ENCODE measurements around the gene P4HB. TPM values are rescaled to one million over a fixed set of nuclear protein-coding genes. Genes with fewer than 3 reads are reported as not detected.

P4HB gene
- total RNA-seq, 4 donors from 2014 or later = 685 to 999 (median 839) TPM

GRCh38 chr17:81888988-81889595, 28.8 kb upstream of the P4HB start:
- 91% methylated on average over 16 of the region's 16 CpGs for WGBS, 2 donors
- DNase-seq (ENCODE audit: low spot score in 2 of 2) = no peak
- TF ChIP-seq POLR2A (IDR thresholded peaks at IDR 0.05) (no peak), CTCF (IDR thresholded peaks at IDR 0.05) (no peak)
- intact Hi-C loops (cut with DNase I; ENCODE audit: low total_unique reads) = no loop called here
- no peak overlapping the region for H3K4me3 ChIP-seq (ENCODE audit: low read depth, poor library complexity, severe bottlenecking)

- WGBS, 2 donors = 93 to 95% methylated on average over 44 of the region's 44 CpGs
- intact Hi-C loops (cut with DNase I; ENCODE audit: low total_unique reads) = no loop called here
- no peak for DNase-seq (ENCODE audit: low spot score in 2 of 2)
- no peak overlapping the region for H3K4me3 ChIP-seq (ENCODE audit: low read depth, poor library complexity, severe bottlenecking)
- TF ChIP-seq CTCF (IDR thresholded peaks at IDR 0.05) = no peak
- TF ChIP-seq POLR2A (IDR thresholded peaks at IDR 0.05) = no peak
Measured at GRCh38 chr17:81888105-81888987, 28.0 kb upstream of the P4HB start.

GRCh38 chr17:81885869-81886548, 25.7 kb upstream of the P4HB start:
- no peak for DNase-seq (ENCODE audit: low spot score in 2 of 2)
- no peak overlapping the region for H3K4me3 ChIP-seq (ENCODE audit: low read depth, poor library complexity, severe bottlenecking)
- TF ChIP-seq CTCF (IDR thresholded peaks at IDR 0.05) (no peak), POLR2A (IDR thresholded peaks at IDR 0.05) (no peak)
- intact Hi-C loops (cut with DNase I; ENCODE audit: low total_unique reads) = no loop called here
- 71 to 79% methylated on average over 7 to 9 of the region's 11 CpGs for WGBS, 2 donors

- DNase-seq (ENCODE audit: low spot score in 2 of 2) = no peak
- intact Hi-C loops (cut with DNase I; ENCODE audit: low total_unique reads) = no loop called here
- no peak for TF ChIP-seq POLR2A (IDR thresholded peaks at IDR 0.05)
- no peak for TF ChIP-seq CTCF (IDR thresholded peaks at IDR 0.05)
- WGBS, 2 donors = 83 to 86% methylated on average over 10 of the region's 10 CpGs
- H3K4me3 ChIP-seq (ENCODE audit: low read depth, poor library complexity, severe bottlenecking) = no peak overlapping the region
Measured at GRCh38 chr17:81885454-81885853, 25.1 kb upstream of the P4HB start.

GRCh38 chr17:81884968-81885367, 24.6 kb upstream of the P4HB start:
- WGBS, 2 donors = 92 to 94% methylated on average over 4 to 5 of the region's 5 CpGs

GRCh38 chr17:81884520-81884919, 24.2 kb upstream of the P4HB start:
- 54 to 69% methylated on average over 7 to 11 of the region's 11 CpGs for WGBS, 2 donors
- no peak overlapping the region for H3K4me3 ChIP-seq (ENCODE audit: low read depth, poor library complexity, severe bottlenecking)
- intact Hi-C loops (cut with DNase I; ENCODE audit: low total_unique reads) = no loop called here
- TF ChIP-seq CTCF (IDR thresholded peaks at IDR 0.05) = no peak
- TF ChIP-seq POLR2A (IDR thresholded peaks at IDR 0.05) = no peak
- DNase-seq (ENCODE audit: low spot score in 2 of 2) = no peak

More at GRCh38 chr17:81884968-81885367, 24.6 kb upstream of the P4HB start:
- no peak for TF ChIP-seq POLR2A (IDR thresholded peaks at IDR 0.05)
- intact Hi-C loops (cut with DNase I; ENCODE audit: low total_unique reads) = no loop called here
- no peak overlapping the region for H3K4me3 ChIP-seq (ENCODE audit: low read depth, poor library complexity, severe bottlenecking)
- no peak for DNase-seq (ENCODE audit: low spot score in 2 of 2)

All from lower leg skin (tissue), 4 donors.